Erythroblast (primary cell): ENCODE measurements around the gene TIAL1.

Experiments used
- GATA1 ChIP-seq: IDR thresholded peaks from 2 replicates; pipeline ENCODE4 v1.6.1; 2011; ENCODE audit warnings: low read depth, mild to moderate bottlenecking, control low read depth, low read length, moderate library complexity
- POLR2A ChIP-seq: IDR thresholded peaks from 2 replicates; pipeline ENCODE4 v1.6.1; 2011; ENCODE audit warnings: mild to moderate bottlenecking, low read length

DNA sequence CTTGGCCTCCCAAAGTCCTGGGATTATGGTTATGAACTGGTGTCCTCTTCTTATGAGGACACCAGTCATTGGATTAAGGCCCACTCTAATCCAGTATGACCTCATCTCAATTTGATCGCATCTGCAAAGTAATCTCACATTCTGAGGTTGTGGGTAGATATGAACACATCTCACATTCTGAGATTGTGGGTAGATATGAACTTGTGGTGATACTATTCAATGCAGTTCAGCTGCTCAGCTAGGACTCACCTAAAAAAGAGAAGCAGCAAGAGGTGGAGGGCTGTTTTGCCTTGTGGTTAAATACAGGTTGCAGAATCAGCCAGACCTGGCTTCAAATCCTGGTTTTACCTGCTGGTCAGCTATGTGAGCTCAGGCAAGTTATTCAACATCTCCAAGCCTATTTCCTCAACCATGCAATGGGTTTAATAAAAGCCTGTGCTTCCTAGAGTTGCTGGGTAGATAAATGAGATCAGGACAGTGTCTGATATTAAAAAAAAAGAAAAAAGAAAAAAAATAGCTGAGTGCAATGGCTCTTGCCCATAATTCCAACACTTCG lies 45.9 kb upstream of the TIAL1 start:
- TF ChIP-seq POLR2A (no peak), GATA1 (no peak)
